Astrocyte (in vitro differentiated cells and primary cell): Measurements from ENCODE around the gene NF2.

ENCODE experiments used
- CTCF ChIP-seq: IDR thresholded peaks from 2 replicates; pipeline ENCODE4 v1.5.1; 2011; ENCODE audit warnings: low read depth, mild to moderate bottlenecking, inconsistent platforms, low read length, moderate library complexity; ENCODE audit not compliant: insufficient read depth
- EZH2 ChIP-seq: IDR thresholded peaks from 2 replicates; pipeline ENCODE4 v1.6.1; 2012; ENCODE audit warnings: mild to moderate bottlenecking, low read length, inconsistent platforms; ENCODE audit not compliant: insufficient read depth

GRCh38 chr22:29702931-29703501, 99.6 kb downstream of the NF2 start:
- no peak for TF ChIP-seq CTCF
- TF ChIP-seq EZH2: peak; percentile 40
